SK-N-MC (cell line): Measurements from ENCODE around the gene PERCC1.

Experiments
- EZH2 ChIP-seq: fragments of 200-600 bp; sonication (generic); IDR thresholded peaks from one replicate; pipeline ENCODE4 v1.6.1; 2017; ENCODE audit warnings: antibody characterized with exemption
- FOXP2 ChIP-seq: optimal IDR thresholded peaks from 2 replicates; pipeline ENCODE3; 2011; ENCODE audit warnings: mild to moderate bottlenecking, moderate library complexity; ENCODE audit not compliant: insufficient read depth; ENCODE audit errors: extremely low read length, control extremely low read depth
- POLR2AphosphoS5 ChIP-seq: IDR thresholded peaks from 2 replicates; pipeline ENCODE4 v1.6.1; 2012; ENCODE audit warnings: mild to moderate bottlenecking, low read depth, low read length, borderline replicate concordance

DNA sequence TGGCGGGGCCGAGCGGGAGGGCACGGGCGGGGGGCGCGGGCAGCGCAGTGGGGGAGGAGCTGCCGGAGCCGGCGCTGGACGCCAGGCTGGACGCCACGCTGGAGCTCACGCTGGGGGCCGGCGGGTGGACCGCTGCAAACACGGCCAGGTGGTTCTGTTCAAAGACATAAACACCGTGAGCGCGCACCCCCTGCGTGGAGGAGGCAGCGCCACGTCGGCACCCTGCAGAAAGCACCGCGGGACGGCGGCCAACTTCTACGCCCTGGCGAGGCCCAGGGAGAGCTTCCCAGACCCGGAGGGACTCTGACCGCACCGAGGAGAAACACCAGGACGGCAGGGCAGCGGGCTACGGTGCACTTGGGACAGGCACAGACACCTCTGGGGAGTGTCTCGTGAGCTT is 45.6 kb upstream of the PERCC1 start:
- TF ChIP-seq EZH2 (no peak), POLR2AphosphoS5 (no peak), FOXP2 (no peak)
